ENCODE data around the gene SGK1. TPM values are rescaled to one million over a fixed set of nuclear protein-coding genes. Genes with fewer than 3 reads are reported as not detected.
"Not testable (repeated sequence)": the region's sequence is repeated elsewhere in the genome, so short reads cannot be mapped to it uniquely, and the experiment has no call there.

SGK1 gene
- polyA plus RNA-seq, 1 donor (not counting 4 experiments of a cell fraction or from before 2014, with no cell fraction given): 156 TPM

DNA sequence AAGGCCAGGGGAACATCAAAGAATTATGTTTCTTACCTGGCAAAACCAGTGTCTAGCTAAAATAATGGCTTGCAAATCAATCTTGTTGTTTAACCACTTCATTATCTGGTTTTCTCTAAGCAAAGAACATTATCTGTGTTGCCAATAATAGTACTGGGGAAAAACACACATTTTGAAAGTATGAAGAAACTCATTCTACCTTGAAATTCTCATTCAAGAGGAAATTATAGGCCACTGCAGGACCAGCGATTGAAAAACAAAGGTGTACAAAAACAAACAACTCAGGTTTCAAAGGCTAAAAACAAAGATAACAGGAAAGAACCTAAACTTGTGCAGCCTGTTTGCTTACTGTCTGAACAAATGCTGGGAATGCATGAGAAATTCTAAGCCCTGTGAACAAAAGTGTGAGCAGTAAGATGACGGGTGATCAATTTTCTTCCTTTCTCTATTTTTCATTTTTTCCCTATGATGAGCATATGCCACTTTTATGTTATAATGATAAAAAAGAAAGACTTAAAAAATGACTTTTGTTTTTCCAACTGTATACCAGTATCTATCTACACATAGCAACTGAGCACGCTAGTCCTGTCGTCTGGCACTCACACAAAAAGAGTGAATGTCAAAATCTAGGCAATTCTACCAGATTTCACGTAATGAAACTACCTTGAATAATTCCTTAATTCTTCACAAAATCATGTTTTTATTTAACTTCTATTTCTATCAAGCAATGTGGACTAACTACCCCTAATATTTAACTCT lies 117.9 kb downstream of the SGK1 start:
- no peaks in the 10 kb centered on the region for H3K27me3 ChIP-seq (ENCODE audit: control insufficient read depth, extremely low read depth, insufficient read depth, low read length)
- no peak overlapping the region for H3K27ac ChIP-seq (ENCODE audit: control insufficient read depth, insufficient read depth, low read length)
- H3K9ac ChIP-seq (ENCODE audit: control insufficient read depth, extremely low read depth, insufficient read depth, low read length): no peak overlapping the region
- no peaks in the 10 kb centered on the region for H3K9me3 ChIP-seq (ENCODE audit: control insufficient read depth, low read depth, low read length)
- FAIRE-seq: no peak
- H3K36me3 ChIP-seq (ENCODE audit: control insufficient read depth in 2 of 2, extremely low read depth in 1 of 2, insufficient read depth in 2 of 2, low read length in 2 of 2): no peaks in the 10 kb centered on the region
- no peak overlapping the region for H3K4me3 ChIP-seq (ENCODE audit: control insufficient read depth in 2 of 3, extremely low read depth in 1 of 3, insufficient read depth in 2 of 3, low read depth in 1 of 3, low read length in 3 of 3)
- no peaks in the 10 kb centered on the region for H4K20me1 ChIP-seq (ENCODE audit: control insufficient read depth, extremely low read depth, insufficient read depth, low read length)
- H3K79me2 ChIP-seq (ENCODE audit: control insufficient read depth, insufficient read depth, low read length): no peaks in the 10 kb centered on the region
- H3K9me1 ChIP-seq (ENCODE audit: control insufficient read depth, extremely low read depth, insufficient read depth, low read length): no peaks in the 10 kb centered on the region
- dilution Hi-C loops (cut with MboI; ENCODE audit: extremely low pct_ligation_motif_present, low sequenced_read_pairs): no loop called here
- TF ChIP-seq, protein P1, sequence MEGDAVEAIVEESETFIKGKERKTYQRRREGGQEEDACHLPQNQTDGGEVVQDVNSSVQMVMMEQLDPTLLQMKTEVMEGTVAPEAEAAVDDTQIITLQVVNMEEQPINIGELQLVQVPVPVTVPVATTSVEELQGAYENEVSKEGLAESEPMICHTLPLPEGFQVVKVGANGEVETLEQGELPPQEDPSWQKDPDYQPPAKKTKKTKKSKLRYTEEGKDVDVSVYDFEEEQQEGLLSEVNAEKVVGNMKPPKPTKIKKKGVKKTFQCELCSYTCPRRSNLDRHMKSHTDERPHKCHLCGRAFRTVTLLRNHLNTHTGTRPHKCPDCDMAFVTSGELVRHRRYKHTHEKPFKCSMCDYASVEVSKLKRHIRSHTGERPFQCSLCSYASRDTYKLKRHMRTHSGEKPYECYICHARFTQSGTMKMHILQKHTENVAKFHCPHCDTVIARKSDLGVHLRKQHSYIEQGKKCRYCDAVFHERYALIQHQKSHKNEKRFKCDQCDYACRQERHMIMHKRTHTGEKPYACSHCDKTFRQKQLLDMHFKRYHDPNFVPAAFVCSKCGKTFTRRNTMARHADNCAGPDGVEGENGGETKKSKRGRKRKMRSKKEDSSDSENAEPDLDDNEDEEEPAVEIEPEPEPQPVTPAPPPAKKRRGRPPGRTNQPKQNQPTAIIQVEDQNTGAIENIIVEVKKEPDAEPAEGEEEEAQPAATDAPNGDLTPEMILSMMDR (optimal IDR thresholded peaks at IDR 0.05 in 1 of 3, IDR thresholded peaks at IDR 0.05 in 1 of 3, conservative IDR thresholded peaks at IDR 0.05 in 1 of 3; ENCODE audit: extremely low read depth in 1 of 3, insufficient read depth in 2 of 3, low read length in 3 of 3): no peak
- no peak for TF ChIP-seq EZH2 (IDR thresholded peaks at IDR 0.05; ENCODE audit: low read length)
- H3K4me2 ChIP-seq (ENCODE audit: control insufficient read depth, extremely low read depth, insufficient read depth, low read depth, low read length): no peak overlapping the region
- H2AFZ ChIP-seq (ENCODE audit: control insufficient read depth, low read length): no peak overlapping the region
- H3K4me1 ChIP-seq (ENCODE audit: control insufficient read depth, extremely low read depth, insufficient read depth, low read length): no peaks in the 10 kb centered on the region
- no peak for DNase-seq (ENCODE audit: low read depth, low spot score)

DNA sequence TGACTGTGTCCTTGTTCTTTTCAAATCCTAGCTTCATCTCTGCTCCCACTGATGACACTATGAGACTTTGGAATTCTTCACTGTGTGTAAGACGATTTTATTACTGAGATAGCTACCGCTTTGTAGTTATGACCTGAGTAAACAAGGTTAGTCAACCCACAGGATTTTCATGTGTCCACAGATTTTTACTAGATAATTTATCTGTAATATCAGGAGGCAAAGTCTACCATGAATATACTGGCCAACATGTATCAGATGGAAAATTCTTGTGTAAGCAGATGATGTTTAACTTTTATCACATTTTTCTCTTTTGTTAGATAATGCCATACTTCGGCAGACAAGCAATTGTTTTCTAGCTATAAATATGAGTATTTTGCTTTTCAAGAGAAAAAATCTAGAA lies 119.8 kb downstream of the SGK1 start:
- no peak for DNase-seq (ENCODE audit: low read depth, low spot score)
- dilution Hi-C loops (cut with MboI; ENCODE audit: extremely low pct_ligation_motif_present, low sequenced_read_pairs): no loop called here
- Histone ChIP-seq H3K9me3 (ENCODE audit: control insufficient read depth, low read depth, low read length) (no peaks in the 10 kb centered on the region), H2AFZ (ENCODE audit: control insufficient read depth, low read length) (no peak overlapping the region), H3K4me1 (ENCODE audit: control insufficient read depth, extremely low read depth, insufficient read depth, low read length) (no peaks in the 10 kb centered on the region), H4K20me1 (ENCODE audit: control insufficient read depth, extremely low read depth, insufficient read depth, low read length) (no peaks in the 10 kb centered on the region), H3K9ac (ENCODE audit: control insufficient read depth, extremely low read depth, insufficient read depth, low read length) (no peak overlapping the region), H3K36me3 (ENCODE audit: control insufficient read depth in 2 of 2, extremely low read depth in 1 of 2, insufficient read depth in 2 of 2, low read length in 2 of 2) (no peaks in the 10 kb centered on the region), H3K27me3 (ENCODE audit: control insufficient read depth, extremely low read depth, insufficient read depth, low read length) (no peaks in the 10 kb centered on the region), H3K4me2 (ENCODE audit: control insufficient read depth, extremely low read depth, insufficient read depth, low read depth, low read length) (no peak overlapping the region), H3K79me2 (ENCODE audit: control insufficient read depth, insufficient read depth, low read length) (no peaks in the 10 kb centered on the region), H3K27ac (ENCODE audit: control insufficient read depth, insufficient read depth, low read length) (no peak overlapping the region), H3K4me3 (ENCODE audit: control insufficient read depth in 2 of 3, extremely low read depth in 1 of 3, insufficient read depth in 2 of 3, low read depth in 1 of 3, low read length in 3 of 3) (no peak overlapping the region), H3K9me1 (ENCODE audit: control insufficient read depth, extremely low read depth, insufficient read depth, low read length) (no peaks in the 10 kb centered on the region)
- TF ChIP-seq EZH2 (IDR thresholded peaks at IDR 0.05; ENCODE audit: low read length): no peak
- TF ChIP-seq, protein P1 (optimal IDR thresholded peaks at IDR 0.05 in 1 of 3, IDR thresholded peaks at IDR 0.05 in 1 of 3, conservative IDR thresholded peaks at IDR 0.05 in 1 of 3; ENCODE audit: extremely low read depth in 1 of 3, insufficient read depth in 2 of 3, low read length in 3 of 3): no peak
- no peak for FAIRE-seq

DNA sequence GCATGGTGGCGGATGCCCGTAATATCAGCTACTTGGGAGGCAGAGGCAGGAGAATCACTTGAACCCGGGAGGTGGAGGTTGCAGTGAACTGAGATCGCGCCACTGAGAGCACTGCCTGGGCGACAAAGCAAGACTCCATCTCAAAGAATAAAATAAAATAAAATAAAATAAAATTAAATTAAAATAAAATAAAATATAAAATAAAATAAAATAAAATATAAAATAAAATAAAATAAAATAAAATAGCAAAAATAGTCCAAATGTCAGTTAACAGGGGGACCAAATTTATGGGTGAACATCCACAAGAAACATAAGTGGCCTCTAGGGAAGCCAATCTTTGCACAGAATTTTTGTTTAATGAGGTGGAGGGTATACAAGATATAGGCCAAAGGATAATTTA lies 120.2 kb downstream of the SGK1 start:
- H3K9me3 ChIP-seq (ENCODE audit: control insufficient read depth, low read depth, low read length); H3K4me3 ChIP-seq (ENCODE audit: control insufficient read depth in 2 of 3, extremely low read depth in 1 of 3, insufficient read depth in 2 of 3, low read depth in 1 of 3, low read length in 3 of 3); FAIRE-seq; H3K27me3 ChIP-seq (ENCODE audit: control insufficient read depth, extremely low read depth, insufficient read depth, low read length); DNase-seq (ENCODE audit: low read depth, low spot score); H3K4me2 ChIP-seq (ENCODE audit: control insufficient read depth, extremely low read depth, insufficient read depth, low read depth, low read length); H2AFZ ChIP-seq (ENCODE audit: control insufficient read depth, low read length); H3K9me1 ChIP-seq (ENCODE audit: control insufficient read depth, extremely low read depth, insufficient read depth, low read length); H3K79me2 ChIP-seq (ENCODE audit: control insufficient read depth, insufficient read depth, low read length); H3K36me3 ChIP-seq (ENCODE audit: control insufficient read depth in 2 of 2, extremely low read depth in 1 of 2, insufficient read depth in 2 of 2, low read length in 2 of 2); H3K27ac ChIP-seq (ENCODE audit: control insufficient read depth, insufficient read depth, low read length); dilution Hi-C loops (cut with MboI; ENCODE audit: extremely low pct_ligation_motif_present, low sequenced_read_pairs); H4K20me1 ChIP-seq (ENCODE audit: control insufficient read depth, extremely low read depth, insufficient read depth, low read length); H3K4me1 ChIP-seq (ENCODE audit: control insufficient read depth, extremely low read depth, insufficient read depth, low read length); H3K9ac ChIP-seq (ENCODE audit: control insufficient read depth, extremely low read depth, insufficient read depth, low read length): not testable (repeated sequence)

Data from keratinocyte (primary cell).